HCT116 (cell line): Measurements from ENCODE around the gene SOAT2. TPM values are rescaled to one million over a fixed set of nuclear protein-coding genes. Genes with fewer than 3 reads are reported as not detected.

Experiments
- ATF3 ChIP-seq: IDR thresholded peaks from 2 replicates; pipeline ENCODE4 v1.6.1; 2012
- CBX3 ChIP-seq: IDR thresholded peaks from 2 replicates; pipeline ENCODE4 v1.6.1; 2012; ENCODE audit warnings: low read depth
- CEBPB ChIP-seq: IDR thresholded peaks from 2 replicates; pipeline ENCODE4 v1.6.1; 2012; ENCODE audit warnings: low read depth
- CTCF ChIP-seq, 3 experiments: fragments of 200-600 bp in 1 of 3; sonication (generic) in 1 of 3; IDR thresholded peaks in 2 of 3; conservative IDR thresholded peaks in 1 of 3; 2 replicates each; pipeline ENCODE4 v1.5.1; 2012 to 2017; ENCODE audit warnings: low read depth in 2 of 3, low read length in 2 of 3, antibody characterized with exemption in 1 of 3, borderline replicate concordance in 1 of 3, control low read depth in 1 of 3, mild to moderate bottlenecking in 1 of 3, mixed read lengths in 1 of 3, mixed run types in 1 of 3, moderate library complexity in 1 of 3; ENCODE audit not compliant: insufficient read depth in 1 of 3
- EGR1 ChIP-seq: IDR thresholded peaks from 2 replicates; pipeline ENCODE4 v1.6.1; 2012; ENCODE audit warnings: low read depth
- EZH2 ChIP-seq: fragments of 200-600 bp; sonication (generic); IDR thresholded peaks from 2 replicates; pipeline ENCODE4 v1.6.1; 2017; ENCODE audit warnings: antibody characterized with exemption, mixed run types
- EZH2phosphoT487 ChIP-seq: fragments of 200-600 bp; IDR thresholded peaks from 2 replicates; pipeline ENCODE4 v1.6.1; 2018; ENCODE audit warnings: antibody characterized with exemption, borderline replicate concordance
- JUND ChIP-seq: IDR thresholded peaks from 2 replicates; pipeline ENCODE4 v1.6.1; 2012
- POLR2A ChIP-seq: IDR thresholded peaks from 2 replicates; pipeline ENCODE4 v1.7.0; 2011; ENCODE audit warnings: borderline replicate concordance; ENCODE audit not compliant: insufficient read depth, insufficient read length; ENCODE audit errors: extremely low read depth
- TCF7L2 ChIP-seq: IDR thresholded peaks from 2 replicates; pipeline ENCODE4 v1.7.0; 2011; ENCODE audit warnings: borderline replicate concordance, inconsistent platforms; ENCODE audit not compliant: insufficient read depth, insufficient read length; ENCODE audit errors: extremely low read depth
- ZBTB33 ChIP-seq: IDR thresholded peaks from 2 replicates; pipeline ENCODE4 v1.6.1; 2011; ENCODE audit warnings: mild to moderate bottlenecking, low read length, moderate library complexity; ENCODE audit not compliant: insufficient replicate concordance; ENCODE audit errors: extremely low read depth
- ZNF274 ChIP-seq: fragments of 200-500 bp; sonication (Bioruptor generic); IDR thresholded peaks from 2 replicates; pipeline ENCODE4 v1.6.1; 2014; ENCODE audit warnings: mild to moderate bottlenecking, low read depth, low read length, inconsistent platforms
- total RNA-seq: library from RNA; stranded (reverse); gene quantifications from one replicate; pipeline ENCODE4 v1.2.1, GENCODE V29; 2021; ENCODE audit not compliant: unreplicated experiment

SOAT2 gene
- total RNA-seq, 1 experiment from 2014 or later = 0.17 TPM

- TF ChIP-seq ZBTB33 = no peak
- TF ChIP-seq EZH2 = no peak
- TF ChIP-seq EGR1 = no peak
- TF ChIP-seq CTCF (IDR thresholded peaks at IDR 0.05 in 2 of 3, conservative IDR thresholded peaks at IDR 0.05 in 1 of 3; ENCODE audit: borderline replicate concordance in 1 of 3, insufficient read depth in 1 of 3, low read depth in 2 of 3, low read length in 2 of 3) = no peak
- TF ChIP-seq CEBPB = no peak
- TF ChIP-seq ATF3 = no peak
- no peak for TF ChIP-seq POLR2A
- no peak for TF ChIP-seq ZNF274
- TF ChIP-seq CBX3 = no peak
- TF ChIP-seq JUND = no peak
- TF ChIP-seq TCF7L2 = no peak
- TF ChIP-seq EZH2phosphoT487 = no peak
These were observed 29.4 kb upstream of the SOAT2 start (continued) for GRCh38 chr12:53073881-53074280.
